H9 (cell line): ENCODE measurements around the gene PNMA3. TPM values are rescaled to one million over a fixed set of nuclear protein-coding genes. Genes with fewer than 3 reads are reported as not detected.

ENCODE experiments used
- DNase-seq: peaks from one replicate; pipeline ENCODE4 v3.0.0-alpha.2; 2017
- H2AFZ ChIP-seq: one replicate; pipeline ENCODE4 v1.6.1; 2013; ENCODE audit warnings: mild to moderate bottlenecking, low read length, control low read depth, moderate library complexity
- H2AK5ac ChIP-seq: 2 replicates; pipeline ENCODE4 v1.6.1; 2013; ENCODE audit warnings: low read length, control low read depth, mixed read lengths; ENCODE audit not compliant: insufficient read length
- H2BK120ac ChIP-seq: one replicate; pipeline ENCODE4 v1.6.1; 2013; ENCODE audit warnings: low read depth, mild to moderate bottlenecking, low read length, control low read depth, inconsistent platforms; ENCODE audit not compliant: poor library complexity, severe bottlenecking
- H2BK12ac ChIP-seq: 2 replicates; pipeline ENCODE4 v1.6.1; 2013; ENCODE audit warnings: low read length, control low read depth, mixed read lengths, low read depth; ENCODE audit not compliant: insufficient read length
- H2BK15ac ChIP-seq: 2 replicates; pipeline ENCODE4 v1.6.1; 2013; ENCODE audit warnings: low read depth, low read length, control low read depth
- H2BK20ac ChIP-seq: one replicate; pipeline ENCODE4 v1.6.1; 2013; ENCODE audit warnings: low read depth, mild to moderate bottlenecking, low read length, control low read depth, inconsistent platforms; ENCODE audit not compliant: poor library complexity, severe bottlenecking
- H2BK5ac ChIP-seq: 2 replicates; pipeline ENCODE4 v1.6.1; 2013; ENCODE audit warnings: low read length, control low read depth, mixed read lengths; ENCODE audit not compliant: insufficient read length
- H3K14ac ChIP-seq: 2 replicates; pipeline ENCODE4 v1.6.1; 2013; ENCODE audit warnings: low read length, control low read depth; ENCODE audit not compliant: insufficient read depth
- H3K18ac ChIP-seq: 2 replicates; pipeline ENCODE4 v1.6.1; 2013; ENCODE audit warnings: low read depth, mild to moderate bottlenecking, mixed read lengths, low read length, control low read depth; ENCODE audit not compliant: insufficient read length
- H3K23ac ChIP-seq: 2 replicates; pipeline ENCODE4 v1.6.1; 2013; ENCODE audit warnings: low read length, control low read depth, mixed read lengths, low read depth; ENCODE audit not compliant: insufficient read length
- H3K23me2 ChIP-seq: 2 replicates; pipeline ENCODE4 v1.6.1; 2013; ENCODE audit warnings: low read depth, mild to moderate bottlenecking, mixed read lengths, low read length, control low read depth; ENCODE audit not compliant: insufficient read length, poor library complexity, severe bottlenecking
- H3K27ac ChIP-seq: 2 replicates; pipeline ENCODE4 v1.5.1; 2013; ENCODE audit warnings: low read length, control low read depth, mixed read lengths, low read depth; ENCODE audit not compliant: insufficient read length
- H3K27me3 ChIP-seq: 2 replicates; pipeline ENCODE4 v1.6.1; 2013; ENCODE audit warnings: low read length, control low read depth, inconsistent platforms; ENCODE audit not compliant: insufficient read depth
- H3K4ac ChIP-seq: 2 replicates; pipeline ENCODE4 v1.6.1; 2013; ENCODE audit warnings: low read depth, mild to moderate bottlenecking, control low read depth, inconsistent platforms, low read length, moderate library complexity
- H3K4me1 ChIP-seq: 2 replicates; pipeline ENCODE4 v1.6.1; 2013; ENCODE audit warnings: low read length, control low read depth, inconsistent platforms; ENCODE audit not compliant: insufficient read depth
- H3K4me2 ChIP-seq: 2 replicates; pipeline ENCODE4 v1.6.1; 2013; ENCODE audit warnings: low read length, control low read depth, mixed read lengths; ENCODE audit not compliant: insufficient read length, insufficient read depth
- H3K56ac ChIP-seq: 2 replicates; pipeline ENCODE4 v1.6.1; 2013; ENCODE audit warnings: low read depth, mild to moderate bottlenecking, mixed read lengths, low read length, control low read depth; ENCODE audit not compliant: insufficient read length
- H3K79me1 ChIP-seq: 2 replicates; pipeline ENCODE4 v1.6.1; 2013; ENCODE audit warnings: low read depth, mild to moderate bottlenecking, moderate library complexity, low read length, control low read depth, inconsistent platforms; ENCODE audit not compliant: insufficient read depth, poor library complexity, severe bottlenecking
- H3K79me2 ChIP-seq: 2 replicates; pipeline ENCODE4 v1.6.1; 2013; ENCODE audit warnings: low read length, control low read depth, inconsistent platforms; ENCODE audit not compliant: insufficient read depth
- H3K9ac ChIP-seq: 2 replicates; pipeline ENCODE4 v1.6.1; 2013; ENCODE audit warnings: low read length, control low read depth, mixed read lengths; ENCODE audit not compliant: insufficient read length; ENCODE audit errors: extremely low read depth
- H3K9me3 ChIP-seq: one replicate; pipeline ENCODE4 v1.6.1; 2013; ENCODE audit warnings: low read depth, low read length, inconsistent platforms; ENCODE audit not compliant: control insufficient read depth
- H3T11ph ChIP-seq: one replicate; pipeline ENCODE4 v1.6.1; 2013; ENCODE audit warnings: mild to moderate bottlenecking, low read length, control low read depth, inconsistent platforms
- H4K20me1 ChIP-seq: one replicate; pipeline ENCODE4 v1.6.1; 2013; ENCODE audit not compliant: control insufficient read depth, insufficient read length, insufficient read depth
- H4K5ac ChIP-seq: 2 replicates; pipeline ENCODE4 v1.6.1; 2013; ENCODE audit warnings: low read depth, mild to moderate bottlenecking, mixed read lengths, low read length, control low read depth; ENCODE audit not compliant: insufficient read length
- H4K8ac ChIP-seq: replicated peaks from 2 replicates; pipeline ENCODE4 v1.6.1; 2013; ENCODE audit warnings: low read length, control low read depth, mixed read lengths, low read depth; ENCODE audit not compliant: insufficient read length
- H4K91ac ChIP-seq: 2 replicates; pipeline ENCODE4 v1.6.1; 2013; ENCODE audit warnings: low read depth, mild to moderate bottlenecking, moderate library complexity, mixed read lengths, low read length, control low read depth; ENCODE audit not compliant: insufficient read length
- H3K27ac Mint-ChIP-seq, 3 experiments: 2 replicates in 2 of 3; 3 replicates in 1 of 3; pipeline ENCODE4 v1.8.0; 2020 to 2021; ENCODE audit warnings: mixed read lengths in 3 of 3, mild to moderate bottlenecking in 1 of 3, moderate library complexity in 1 of 3
- H3K27me3 Mint-ChIP-seq: 2 replicates; pipeline ENCODE4 v1.8.0; 2021; ENCODE audit warnings: low read depth, mild to moderate bottlenecking, moderate library complexity, mixed read lengths
- H3K36me3 Mint-ChIP-seq, 3 experiments: 2 replicates in 2 of 3; 3 replicates in 1 of 3; pipeline ENCODE4 v1.8.0; 2020 to 2021; ENCODE audit warnings: low read depth in 3 of 3, mixed read lengths in 3 of 3; ENCODE audit not compliant: insufficient read depth in 1 of 3
- H3K4me1 Mint-ChIP-seq, 2 experiments: 2 replicates each; pipeline ENCODE4 v1.8.0; 2020; ENCODE audit warnings: mixed read lengths in 2 of 2
- H3K4me3 Mint-ChIP-seq, 2 experiments: 2 replicates in 1 of 2; 3 replicates in 1 of 2; pipeline ENCODE4 v1.8.0; 2020 to 2021; ENCODE audit warnings: mild to moderate bottlenecking in 2 of 2, mixed read lengths in 2 of 2, moderate library complexity in 1 of 2
- H3K9me3 Mint-ChIP-seq, 2 experiments: 2 replicates in 1 of 2; 3 replicates in 1 of 2; pipeline ENCODE4 v1.8.0; 2020; ENCODE audit warnings: mild to moderate bottlenecking in 2 of 2, mixed read lengths in 2 of 2, moderate library complexity in 1 of 2
- total RNA-seq: library from RNA; stranded (reverse); gene quantifications from 2 replicates; pipeline ENCODE4 v1.2.1, GENCODE V29; 2021
- TF ChIP-seq, protein P1 (sequence below): fragments of 200-600 bp; sonication (generic); conservative IDR thresholded peaks from 3 replicates; pipeline ENCODE4 v1.8.0; 2021; ENCODE audit warnings: antibody characterized with exemption, mild to moderate bottlenecking

Gene PNMA3
- total RNA-seq, 1 experiment from 2014 or later, result 9.4 TPM

DNA sequence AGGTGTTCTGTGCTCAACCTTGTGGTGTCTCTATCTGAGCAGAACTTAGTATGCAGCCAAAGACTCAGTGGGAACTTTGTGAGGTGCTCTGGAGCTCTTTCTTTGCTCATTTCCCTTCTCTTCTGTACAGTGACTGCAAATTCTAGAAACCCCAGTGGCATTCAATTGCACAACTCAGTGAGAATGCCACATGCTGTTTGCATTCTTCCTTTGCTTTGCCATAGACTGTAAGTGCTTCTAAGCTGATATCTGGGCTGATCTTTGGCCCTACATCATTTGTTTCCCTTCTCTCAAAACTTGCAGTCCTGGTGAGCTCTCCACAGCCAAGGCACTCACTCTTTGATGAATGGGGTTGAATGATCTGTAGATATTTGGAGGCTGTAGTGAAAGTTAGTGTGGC, 7.0 kb downstream of the PNMA3 start:
- no peak overlapping the region for H2BK5ac ChIP-seq
- H3K4ac ChIP-seq, result no peak overlapping the region
- H3K4me1 ChIP-seq, result no peaks in the 10 kb centered on the region
- no peak overlapping the region for H3K27ac ChIP-seq
- H3K79me1 ChIP-seq, result no peaks in the 10 kb centered on the region
- H3K9ac ChIP-seq, result no peak overlapping the region
- no peak overlapping the region for H3K23ac ChIP-seq
- H3K4me2 ChIP-seq, result no peak overlapping the region
- H3K56ac ChIP-seq, result no peak overlapping the region
- no peaks in the 10 kb centered on the region for H3K27me3 ChIP-seq
- no peaks in the 10 kb centered on the region for H4K20me1 ChIP-seq
- no peaks in the 10 kb centered on the region for H3K23me2 ChIP-seq
- H4K8ac ChIP-seq, result no peak overlapping the region
- H2AK5ac ChIP-seq, result no peak overlapping the region
- no peak overlapping the region for H2BK12ac ChIP-seq
- peaks cover 41% of the 10 kb centered on the region for H3K9me3 ChIP-seq
- H3K14ac ChIP-seq, result no peak overlapping the region
- no peak overlapping the region for H2BK15ac ChIP-seq
- no peak overlapping the region for H4K91ac ChIP-seq
- no peaks in the 10 kb centered on the region for H3K79me2 ChIP-seq
- no peak overlapping the region for H2BK20ac ChIP-seq
- H3T11ph ChIP-seq, result no peak overlapping the region
- no peak for DNase-seq
- Mint-ChIP-seq H3K36me3 (peaks cover 0 to 3% (median 0%) of the 10 kb centered on the region in 3 experiments; a peak in 3 of 7 replicates), H3K27me3 (peaks cover 6% of the 10 kb centered on the region), H3K4me1 (peaks cover 6 to 9% of the 10 kb centered on the region in 2 experiments; a peak in 3 of 4 replicates), H3K9me3 (peaks cover 36 to 42% of the 10 kb centered on the region in 2 experiments), H3K27ac (no peak overlapping the region; a peak in 1 of 7 replicates), H3K4me3 (no peak overlapping the region)
- H4K5ac ChIP-seq, result no peak overlapping the region
- H3K18ac ChIP-seq, result no peak overlapping the region
- no peak overlapping the region for H2AFZ ChIP-seq
- TF ChIP-seq, protein P1, sequence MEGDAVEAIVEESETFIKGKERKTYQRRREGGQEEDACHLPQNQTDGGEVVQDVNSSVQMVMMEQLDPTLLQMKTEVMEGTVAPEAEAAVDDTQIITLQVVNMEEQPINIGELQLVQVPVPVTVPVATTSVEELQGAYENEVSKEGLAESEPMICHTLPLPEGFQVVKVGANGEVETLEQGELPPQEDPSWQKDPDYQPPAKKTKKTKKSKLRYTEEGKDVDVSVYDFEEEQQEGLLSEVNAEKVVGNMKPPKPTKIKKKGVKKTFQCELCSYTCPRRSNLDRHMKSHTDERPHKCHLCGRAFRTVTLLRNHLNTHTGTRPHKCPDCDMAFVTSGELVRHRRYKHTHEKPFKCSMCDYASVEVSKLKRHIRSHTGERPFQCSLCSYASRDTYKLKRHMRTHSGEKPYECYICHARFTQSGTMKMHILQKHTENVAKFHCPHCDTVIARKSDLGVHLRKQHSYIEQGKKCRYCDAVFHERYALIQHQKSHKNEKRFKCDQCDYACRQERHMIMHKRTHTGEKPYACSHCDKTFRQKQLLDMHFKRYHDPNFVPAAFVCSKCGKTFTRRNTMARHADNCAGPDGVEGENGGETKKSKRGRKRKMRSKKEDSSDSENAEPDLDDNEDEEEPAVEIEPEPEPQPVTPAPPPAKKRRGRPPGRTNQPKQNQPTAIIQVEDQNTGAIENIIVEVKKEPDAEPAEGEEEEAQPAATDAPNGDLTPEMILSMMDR, result no peak
- no peak overlapping the region for H2BK120ac ChIP-seq
